GM19025 (cell line): ENCODE data around the gene TTBK1.

Experiments
- ATAC-seq: cut with Tn5 transposase; IDR thresholded peaks from one replicate; pipeline ENCODE4 v1.9.1; 2021; ENCODE audit warnings: mild to moderate bottlenecking, low read depth, moderate library complexity; ENCODE audit not compliant: unreplicated experiment

The TTBK1 gene

GRCh38 chr6:43254138-43254817, 11.0 kb downstream of the TTBK1 start:
- no peak for ATAC-seq

GRCh38 chr6:43254846-43255245, 11.6 kb downstream of the TTBK1 start:
- ATAC-seq: no peak

DNA sequence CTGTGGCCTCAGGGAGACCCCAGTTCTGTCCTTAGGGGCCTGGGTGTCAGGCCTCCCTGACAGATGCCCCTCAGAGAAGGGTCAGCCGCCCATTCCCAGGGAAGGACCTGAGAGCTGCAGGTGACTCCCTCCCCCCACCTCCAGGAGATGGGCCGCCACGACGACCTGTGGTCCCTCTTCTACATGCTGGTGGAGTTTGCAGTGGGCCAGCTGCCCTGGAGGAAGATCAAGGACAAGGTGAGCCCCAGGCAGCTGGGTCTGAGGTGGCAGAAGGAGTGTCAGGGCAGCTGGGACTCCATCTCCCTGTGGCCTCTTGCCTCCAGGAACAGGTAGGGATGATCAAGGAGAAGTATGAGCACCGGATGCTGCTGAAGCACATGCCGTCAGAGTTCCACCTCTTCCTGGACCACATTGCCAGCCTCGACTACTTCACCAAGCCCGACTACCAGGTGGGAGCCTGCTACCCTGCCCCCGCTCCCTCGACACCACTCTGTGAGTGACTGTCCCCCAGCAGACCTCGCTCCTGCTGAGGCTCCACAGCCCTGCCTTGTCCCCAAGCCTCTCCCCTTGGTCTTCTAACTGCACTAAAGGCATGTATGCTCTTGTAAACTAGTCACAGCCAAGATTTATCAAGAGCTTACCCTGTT, 12.2 kb downstream of the TTBK1 start:
- no peak for ATAC-seq

DNA sequence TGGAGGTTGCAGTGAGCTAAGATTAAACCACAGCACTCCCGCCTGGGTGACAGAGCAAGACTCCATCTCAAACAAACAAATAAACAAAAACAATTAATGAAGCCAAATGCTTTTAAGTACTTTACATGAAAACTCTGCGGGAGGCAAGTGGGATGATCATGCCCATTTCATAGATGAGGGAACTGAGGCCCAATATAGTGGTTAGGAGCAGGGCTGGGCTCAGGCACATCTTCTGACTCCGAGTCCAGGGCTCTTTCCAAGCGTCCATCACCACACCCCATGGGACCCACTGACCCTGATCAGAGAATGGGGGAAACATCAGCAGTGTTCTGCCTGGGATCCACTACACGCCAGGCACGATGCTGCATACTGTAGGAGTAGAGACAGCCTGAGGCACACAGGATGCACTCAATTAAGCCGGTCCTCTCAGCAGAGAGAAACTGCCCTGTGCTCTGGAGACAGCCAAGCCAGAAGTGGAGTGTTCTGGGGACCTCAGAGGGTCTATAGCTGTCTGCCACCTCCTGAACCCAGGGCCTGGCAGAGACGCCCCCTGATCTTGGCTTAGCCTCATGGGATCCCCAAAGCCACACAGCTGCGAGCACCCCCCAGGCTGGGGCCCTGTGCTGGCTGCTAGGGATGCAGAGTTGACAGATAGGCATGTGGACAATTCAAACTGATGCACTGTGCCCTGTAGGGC, 13.5 kb downstream of the TTBK1 start:
- no peak for ATAC-seq

DNA sequence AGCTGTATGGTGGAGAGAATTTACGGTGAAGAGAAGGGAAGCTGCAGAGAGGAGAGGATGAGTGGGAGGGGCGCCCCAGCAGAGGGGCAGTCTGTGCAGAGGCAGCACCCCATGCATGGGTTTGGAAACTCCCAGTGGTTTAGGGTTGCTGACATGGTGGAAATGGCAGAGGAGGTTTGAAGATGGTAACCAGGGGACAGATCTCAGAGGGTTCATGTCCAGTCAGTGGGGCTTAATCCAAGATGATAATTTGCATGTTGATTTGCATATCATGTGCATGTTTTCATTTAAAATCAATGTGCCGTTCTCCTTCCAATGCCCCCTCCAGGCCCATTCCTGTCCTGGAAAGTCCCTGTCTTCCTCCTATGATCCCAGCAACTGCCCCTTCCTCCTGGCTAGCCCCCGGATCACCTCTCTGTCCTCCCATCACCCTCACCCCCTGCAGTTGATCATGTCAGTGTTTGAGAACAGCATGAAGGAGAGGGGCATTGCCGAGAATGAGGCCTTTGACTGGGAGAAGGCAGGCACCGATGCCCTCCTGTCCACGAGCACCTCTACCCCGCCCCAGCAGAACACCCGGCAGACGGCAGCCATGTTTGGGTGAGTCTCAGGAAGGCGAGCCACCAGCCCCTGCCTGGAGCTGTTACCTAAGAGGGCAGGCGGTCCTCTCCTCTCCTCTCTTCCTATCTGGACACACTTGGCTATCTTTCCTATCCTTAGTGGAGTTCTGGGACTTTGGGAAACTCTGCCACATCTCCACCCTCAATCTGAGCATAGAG, 14.3 kb downstream of the TTBK1 start:
- ATAC-seq: no peak

DNA sequence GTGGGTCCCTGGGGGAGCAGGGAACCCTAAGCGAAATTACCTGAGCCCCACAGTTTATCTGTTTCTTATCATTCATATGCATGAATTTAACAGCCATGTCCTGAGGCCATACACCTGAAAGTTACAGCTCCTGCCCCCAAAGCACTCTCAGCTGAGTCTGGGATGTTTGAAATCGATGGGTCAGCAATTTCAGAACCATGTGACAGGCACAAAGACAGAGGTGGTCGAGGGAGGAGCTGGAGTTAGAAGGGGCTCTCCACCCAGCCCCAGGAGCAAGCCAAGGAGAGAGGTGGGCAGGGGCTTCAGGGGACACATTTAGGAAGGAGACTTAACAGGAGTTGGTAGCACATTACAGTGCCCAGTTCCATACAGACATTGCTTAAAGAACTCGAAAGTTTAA, 14.9 kb downstream of the TTBK1 start:
- ATAC-seq: no peak

DNA sequence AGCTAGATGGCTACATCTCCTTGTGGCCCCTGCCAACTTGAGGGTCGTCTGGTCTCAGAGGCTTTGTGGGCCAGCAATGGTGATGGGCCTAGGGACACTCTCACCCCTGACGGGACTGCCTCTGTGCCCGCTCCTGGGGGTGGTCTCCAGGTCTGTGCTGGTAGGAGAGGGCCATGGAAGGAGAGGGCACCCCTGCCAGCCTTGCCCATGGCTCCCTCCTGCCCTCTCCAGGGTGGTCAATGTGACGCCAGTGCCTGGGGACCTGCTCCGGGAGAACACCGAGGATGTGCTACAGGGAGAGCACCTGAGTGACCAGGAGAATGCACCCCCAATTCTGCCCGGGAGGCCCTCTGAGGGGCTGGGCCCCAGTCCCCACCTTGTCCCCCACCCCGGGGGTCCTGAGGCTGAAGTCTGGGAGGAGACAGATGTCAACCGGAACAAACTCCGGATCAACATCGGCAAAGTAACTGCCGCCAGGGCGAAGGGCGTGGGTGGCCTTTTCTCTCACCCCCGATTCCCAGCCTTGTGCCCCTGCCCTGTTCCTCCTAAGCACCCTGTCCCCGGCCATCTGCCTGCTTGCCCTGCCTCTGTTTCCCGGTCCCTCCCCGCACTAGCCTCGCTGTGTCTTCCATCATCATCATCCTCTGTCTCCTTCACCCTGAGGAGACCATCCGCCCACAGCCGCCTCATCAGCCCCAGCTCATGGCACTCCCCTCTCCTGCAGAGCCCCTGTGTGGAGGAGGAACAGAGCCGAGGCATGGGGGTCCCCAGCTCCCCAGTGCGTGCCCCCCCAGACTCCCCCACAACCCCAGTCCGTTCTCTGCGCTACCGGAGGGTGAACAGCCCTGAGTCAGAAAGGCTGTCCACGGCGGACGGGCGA, 15.8 kb downstream of the TTBK1 start:
- no peak for ATAC-seq

DNA sequence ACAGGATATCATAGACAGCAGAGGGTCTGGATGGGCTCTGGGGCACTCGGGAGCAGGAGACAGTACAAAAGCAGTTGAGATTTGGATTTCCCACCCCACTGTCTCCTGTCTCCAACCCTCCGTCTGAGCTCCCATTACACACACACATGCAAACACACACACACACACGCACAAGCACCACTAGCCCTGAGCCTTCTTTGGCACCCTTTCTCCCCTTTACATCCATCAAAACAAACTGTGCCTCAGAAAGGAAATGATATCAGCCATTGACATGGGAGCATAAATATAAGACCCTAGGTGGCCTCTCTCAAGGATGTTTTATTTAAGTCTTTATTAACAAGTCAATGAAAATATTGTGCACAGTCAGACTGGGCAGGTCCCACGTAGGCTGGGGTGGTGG, 17.5 kb downstream of the TTBK1 start:
- no peak for ATAC-seq

GRCh38 chr6:43261198-43261597, 17.9 kb downstream of the TTBK1 start:
- no peak for ATAC-seq

- ATAC-seq: no peak
Observed at GRCh38 chr6:43262000-43262779, 18.9 kb downstream of the TTBK1 start.

GRCh38 chr6:43262780-43263313, 19.6 kb downstream of the TTBK1 start:
- ATAC-seq: no peak

DNA sequence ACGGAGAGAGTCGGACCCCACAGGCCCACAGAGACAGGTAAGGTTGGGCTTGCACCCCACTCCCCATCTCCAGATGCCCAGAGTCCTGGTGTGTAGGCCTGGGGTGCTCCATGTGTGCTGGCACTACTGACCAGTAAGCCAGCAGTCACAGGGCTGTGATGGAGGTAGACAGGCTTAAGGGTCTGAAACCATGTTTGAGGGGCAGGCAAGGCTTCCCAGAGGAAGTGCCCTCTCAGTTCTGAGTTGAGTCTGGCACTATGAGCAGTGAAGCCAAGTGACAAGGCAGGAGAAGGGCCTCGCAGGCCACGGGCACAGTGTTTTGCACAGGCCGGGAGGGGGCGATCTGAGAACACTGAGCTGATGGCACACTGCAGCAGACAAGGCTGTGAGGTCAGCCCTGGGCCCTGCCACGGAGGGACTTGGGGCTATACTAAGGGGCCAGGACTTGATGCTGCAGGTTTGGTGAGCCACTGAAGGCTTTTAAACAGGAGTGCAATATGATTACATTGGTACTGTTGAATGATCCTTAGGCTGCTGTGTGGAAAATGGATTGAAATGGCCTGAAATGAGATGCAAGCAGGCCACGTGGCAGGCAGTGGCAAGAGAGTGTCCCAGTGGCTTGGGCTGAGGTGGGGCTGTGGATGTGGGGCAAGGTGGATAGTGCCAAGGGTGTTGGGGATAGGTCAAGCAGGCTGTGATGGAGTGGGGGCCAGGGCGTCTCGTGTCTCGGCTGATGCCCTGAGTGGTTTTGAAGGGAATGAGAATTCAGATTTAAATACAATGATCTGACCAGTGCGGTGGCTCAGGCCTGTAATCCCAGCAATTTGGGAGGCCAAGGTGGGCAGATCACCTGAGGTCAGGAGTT, 20.3 kb downstream of the TTBK1 start:
- ATAC-seq: peak; percentile 89

DNA sequence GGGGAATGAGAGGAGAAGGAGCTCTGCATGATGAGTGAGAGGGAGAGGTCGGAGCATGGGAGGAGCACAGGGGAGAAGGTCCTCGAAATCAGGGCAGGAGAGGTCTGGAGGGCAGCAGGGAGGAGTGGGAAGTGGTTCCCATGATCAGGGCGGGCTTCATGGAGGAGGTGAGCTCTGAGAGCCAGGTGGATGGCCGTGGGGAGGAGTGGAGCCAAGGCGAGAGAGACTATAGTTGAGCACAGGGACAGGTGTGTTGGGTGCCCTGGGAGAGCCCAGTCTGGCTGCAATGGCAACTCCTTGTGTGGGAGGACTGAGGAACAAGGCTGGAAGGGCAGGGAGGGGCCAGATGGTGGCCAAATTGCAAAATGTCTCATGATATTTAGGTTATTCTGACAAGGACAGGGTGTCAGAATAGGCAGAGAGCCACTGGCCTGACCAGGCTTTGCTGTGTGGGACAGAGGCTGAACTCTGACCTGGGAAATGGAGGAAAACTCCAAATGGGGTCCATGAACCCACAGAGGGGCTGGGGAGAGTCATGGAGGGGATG, 21.4 kb downstream of the TTBK1 start:
- no peak for ATAC-seq

GRCh38 chr6:43265564-43265963, 22.3 kb downstream of the TTBK1 start:
- ATAC-seq: no peak

DNA sequence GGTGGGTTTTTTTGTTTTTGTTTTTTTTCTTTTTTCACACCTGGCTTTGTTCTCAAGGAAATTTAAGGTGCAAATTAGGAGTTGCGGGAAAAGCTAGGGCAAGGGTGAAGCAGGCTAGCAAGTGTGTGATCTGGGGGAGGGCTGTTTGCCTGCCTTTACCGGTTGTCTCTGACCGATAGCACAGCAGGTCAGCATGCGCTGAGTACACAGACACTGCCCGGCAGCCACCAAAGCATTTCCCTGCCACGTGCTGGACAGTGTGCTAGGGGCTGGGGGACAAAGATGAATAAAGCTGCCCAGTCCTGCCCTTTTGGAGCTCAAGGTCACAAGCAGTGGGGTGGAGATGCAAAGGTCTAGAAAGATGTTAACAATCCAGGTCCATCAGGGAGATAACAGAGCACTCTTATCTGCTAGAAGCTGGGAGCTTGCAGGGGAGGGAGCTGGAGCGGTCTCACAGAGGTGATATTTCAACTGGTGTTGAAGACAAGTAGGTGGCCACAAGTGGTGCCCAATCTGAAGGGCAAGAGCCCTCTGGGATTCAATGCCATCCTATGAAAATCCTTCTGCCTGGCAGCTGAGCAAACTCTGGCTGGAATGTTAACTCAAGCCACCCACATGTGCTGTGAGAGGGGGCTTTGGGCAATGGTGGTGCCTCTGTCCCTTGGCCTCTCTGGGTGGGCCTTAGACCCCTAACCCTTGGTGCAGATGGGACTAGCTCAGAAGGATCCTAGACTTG, 24.5 kb downstream of the TTBK1 start:
- no peak for ATAC-seq

DNA sequence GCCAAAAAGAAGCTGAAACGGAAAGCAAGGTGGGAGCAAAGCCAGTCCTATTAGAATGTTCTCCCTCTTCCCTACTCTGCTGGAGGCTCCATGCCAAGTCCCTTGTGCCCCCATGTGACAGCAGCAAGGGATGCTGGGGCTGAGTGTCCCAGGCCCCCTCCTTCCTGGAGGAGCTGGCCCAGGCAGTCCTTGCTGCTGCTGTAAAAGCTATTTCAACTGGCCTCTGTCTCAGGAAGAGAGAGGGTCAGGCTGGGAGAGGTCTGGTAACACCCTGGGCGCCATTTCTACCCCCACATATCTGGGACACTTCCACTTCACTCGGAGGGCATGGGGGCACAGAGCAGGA, 25.0 kb downstream of the TTBK1 start:
- no peak for ATAC-seq

- ATAC-seq: no peak
Observed at GRCh38 chr6:43268782-43269272, 25.5 kb downstream of the TTBK1 start.
